Ovary (tissue), 3 donors: ENCODE data around the gene WHRN.

Source experiments
- EP300 ChIP-seq: sonication (generic); formaldehyde crosslinking; IDR thresholded peaks from one replicate; pipeline ENCODE4 v1.6.1; 2017; ENCODE audit warnings: antibody characterized with exemption
- POLR2A ChIP-seq: fragments of 450-650 bp; IDR thresholded peaks from one replicate; pipeline ENCODE4 v1.6.1; 2017; ENCODE audit warnings: antibody characterized with exemption, mild to moderate bottlenecking, moderate library complexity
- TF ChIP-seq, protein P1 (sequence below), 3 donors: fragments of 450-650 bp in 2 of 3; fragments of 200-600 bp in 1 of 3; IDR thresholded peaks; one replicate each; pipeline versions ENCODE4 v1.5.1 to v1.8.0; 2016 to 2022; ENCODE audit warnings: antibody characterized with exemption in 3 of 3, mild to moderate bottlenecking in 1 of 3
- donor health status: DM: no; HTN: no; CAD: no.

DNA sequence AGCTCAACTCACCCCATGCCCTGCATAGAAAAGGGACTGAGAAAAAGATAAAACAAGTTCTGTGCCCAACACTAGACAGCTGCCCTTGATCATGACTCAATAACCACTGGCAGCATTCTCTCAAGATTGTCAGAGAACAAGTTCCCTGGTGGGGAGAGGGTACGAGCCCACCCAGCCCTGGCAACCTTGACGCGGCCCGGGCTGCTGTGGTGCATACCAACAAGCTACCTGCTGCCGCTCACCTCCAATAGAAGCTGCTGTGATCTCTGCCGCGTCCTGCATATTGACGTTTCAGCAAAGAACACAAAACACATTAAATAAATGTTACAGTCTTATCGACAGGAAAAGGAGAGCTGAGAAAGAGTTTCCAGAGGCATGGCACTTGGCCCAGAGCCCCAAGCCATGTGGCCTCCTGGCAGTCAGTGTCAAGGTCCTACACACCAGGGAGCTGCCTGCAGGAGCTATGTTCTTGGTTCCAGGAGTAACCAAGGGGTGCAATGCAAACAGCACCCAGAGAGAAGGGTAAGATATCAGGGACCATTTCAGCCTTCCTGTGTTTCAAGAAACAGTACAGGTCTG lies 28.3 kb downstream of the WHRN start:
- TF ChIP-seq, protein P1, sequence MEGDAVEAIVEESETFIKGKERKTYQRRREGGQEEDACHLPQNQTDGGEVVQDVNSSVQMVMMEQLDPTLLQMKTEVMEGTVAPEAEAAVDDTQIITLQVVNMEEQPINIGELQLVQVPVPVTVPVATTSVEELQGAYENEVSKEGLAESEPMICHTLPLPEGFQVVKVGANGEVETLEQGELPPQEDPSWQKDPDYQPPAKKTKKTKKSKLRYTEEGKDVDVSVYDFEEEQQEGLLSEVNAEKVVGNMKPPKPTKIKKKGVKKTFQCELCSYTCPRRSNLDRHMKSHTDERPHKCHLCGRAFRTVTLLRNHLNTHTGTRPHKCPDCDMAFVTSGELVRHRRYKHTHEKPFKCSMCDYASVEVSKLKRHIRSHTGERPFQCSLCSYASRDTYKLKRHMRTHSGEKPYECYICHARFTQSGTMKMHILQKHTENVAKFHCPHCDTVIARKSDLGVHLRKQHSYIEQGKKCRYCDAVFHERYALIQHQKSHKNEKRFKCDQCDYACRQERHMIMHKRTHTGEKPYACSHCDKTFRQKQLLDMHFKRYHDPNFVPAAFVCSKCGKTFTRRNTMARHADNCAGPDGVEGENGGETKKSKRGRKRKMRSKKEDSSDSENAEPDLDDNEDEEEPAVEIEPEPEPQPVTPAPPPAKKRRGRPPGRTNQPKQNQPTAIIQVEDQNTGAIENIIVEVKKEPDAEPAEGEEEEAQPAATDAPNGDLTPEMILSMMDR (IDR thresholded peaks at IDR 0.05): no peak
- TF ChIP-seq POLR2A: no peak
- TF ChIP-seq EP300: no peak
